ENCODE results near the gene KIF12. TPM values are rescaled to one million over a fixed set of nuclear protein-coding genes. Genes with fewer than 3 reads are reported as not detected.
"Not testable (repeated sequence)": the region's sequence is repeated elsewhere in the genome, so short reads cannot be mapped to it uniquely, and the experiment has no call there.

The KIF12 gene
- total RNA-seq, 1 experiment from 2014 or later: not detected

DNA sequence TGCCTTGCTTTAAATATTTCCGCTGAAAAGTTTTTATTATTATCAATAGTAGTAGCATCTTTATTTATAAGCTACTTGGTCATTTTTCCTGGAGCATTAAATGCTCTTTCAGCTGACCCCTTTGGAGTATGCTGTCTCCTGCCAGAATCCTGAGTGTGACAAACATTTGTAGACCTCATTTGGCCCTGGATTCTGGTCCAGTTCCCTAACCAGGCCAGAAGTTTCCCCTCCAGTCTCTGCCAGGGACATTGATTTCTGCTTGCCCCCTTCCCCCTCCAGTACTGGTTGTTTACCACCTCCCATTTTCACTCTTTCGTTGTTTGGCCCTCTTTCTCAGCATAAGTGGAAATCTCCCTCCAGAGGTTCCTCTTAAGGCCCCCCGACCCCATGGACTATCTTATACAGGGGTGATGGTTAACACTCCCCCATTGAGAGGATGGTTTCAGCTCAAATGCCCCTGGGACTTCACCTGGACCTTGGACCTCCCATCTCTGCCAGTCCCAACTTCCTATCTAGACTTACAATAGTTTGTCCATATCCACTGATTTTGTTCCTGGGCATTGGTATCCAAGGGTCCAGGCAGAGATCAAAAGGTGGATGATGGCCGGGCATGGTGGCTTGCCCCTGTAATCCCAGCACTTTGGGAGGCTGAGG lies 31.7 kb upstream of the KIF12 start:
- Histone ChIP-seq H3F3A (ENCODE audit: insufficient read depth, low read depth) (no peaks in the 10 kb centered on the region), H3K9me3 (ENCODE audit: insufficient read depth, low read depth) (no peaks in the 10 kb centered on the region), H3K79me2 (ENCODE audit: low read depth) (no peaks in the 10 kb centered on the region), H3K4me3 (no peak overlapping the region), H2AFZ (no peak overlapping the region), H3K36me3 (ENCODE audit: low read depth) (no peaks in the 10 kb centered on the region), H3K27ac (no peak overlapping the region), H3K27me3 (ENCODE audit: insufficient read depth, low read depth) (peaks cover 86% of the 10 kb centered on the region), H3K4me2 (no peak overlapping the region), H3K9me2 (ENCODE audit: insufficient read depth) (no peaks in the 10 kb centered on the region), H4K20me1 (ENCODE audit: insufficient read depth) (no peaks in the 10 kb centered on the region), H3K4me1 (replicated peaks; ENCODE audit: insufficient read depth) (no peaks in the 10 kb centered on the region)
- no peak for TF ChIP-seq EZH2 (IDR thresholded peaks at IDR 0.05; ENCODE audit: low read depth)
- no peak for DNase-seq
- POLR2A ChIA-PET (ENCODE audit: unreplicated experiment): no interaction called here
- CTCF ChIA-PET: interaction anchor here (0.6 kb wide), 1 partner anchor 17 kb away, joined by 3 read pairs; no protein-coding TSS in a partner anchor
- BruUV-seq (replicated peaks): no TSS peak
- intact Hi-C loops (cut with micrococcal nuclease; ENCODE audit: unreplicated experiment): no loop called here

DNA sequence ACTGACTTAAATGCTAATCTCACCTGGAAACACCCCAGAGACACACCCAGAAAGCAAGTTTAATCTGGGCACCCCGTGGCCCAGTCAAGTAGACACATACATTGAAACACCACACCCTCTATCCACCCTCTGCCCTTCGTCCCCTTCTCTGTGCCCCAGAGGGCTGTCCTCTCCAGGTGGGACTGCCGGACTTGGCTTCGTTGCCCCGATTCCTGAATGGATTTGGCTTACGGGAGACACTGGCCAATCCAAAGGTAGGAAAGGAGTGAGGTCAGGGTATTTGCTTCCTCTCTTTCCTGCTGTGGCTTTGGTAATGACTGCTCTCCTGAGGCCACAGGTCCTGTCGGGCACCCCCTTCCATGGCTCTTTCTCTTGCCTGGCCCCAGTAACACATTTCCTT lies 31.0 kb upstream of the KIF12 start:
- intact Hi-C loops (cut with micrococcal nuclease; ENCODE audit: unreplicated experiment): no loop called here
- no peak overlapping the region for H3K4me3 ChIP-seq
- no peaks in the 10 kb centered on the region for H3K9me3 ChIP-seq (ENCODE audit: insufficient read depth, low read depth)
- H3K4me2 ChIP-seq: no peak overlapping the region
- H3F3A ChIP-seq (ENCODE audit: insufficient read depth, low read depth): no peaks in the 10 kb centered on the region
- no peak overlapping the region for H3K27ac ChIP-seq
- H4K20me1 ChIP-seq (ENCODE audit: insufficient read depth): no peaks in the 10 kb centered on the region
- H3K36me3 ChIP-seq (ENCODE audit: low read depth): no peaks in the 10 kb centered on the region
- no peaks in the 10 kb centered on the region for H3K4me1 ChIP-seq (replicated peaks; ENCODE audit: insufficient read depth)
- no peak for TF ChIP-seq EZH2 (IDR thresholded peaks at IDR 0.05; ENCODE audit: low read depth)
- TF ChIP-seq, protein P1, sequence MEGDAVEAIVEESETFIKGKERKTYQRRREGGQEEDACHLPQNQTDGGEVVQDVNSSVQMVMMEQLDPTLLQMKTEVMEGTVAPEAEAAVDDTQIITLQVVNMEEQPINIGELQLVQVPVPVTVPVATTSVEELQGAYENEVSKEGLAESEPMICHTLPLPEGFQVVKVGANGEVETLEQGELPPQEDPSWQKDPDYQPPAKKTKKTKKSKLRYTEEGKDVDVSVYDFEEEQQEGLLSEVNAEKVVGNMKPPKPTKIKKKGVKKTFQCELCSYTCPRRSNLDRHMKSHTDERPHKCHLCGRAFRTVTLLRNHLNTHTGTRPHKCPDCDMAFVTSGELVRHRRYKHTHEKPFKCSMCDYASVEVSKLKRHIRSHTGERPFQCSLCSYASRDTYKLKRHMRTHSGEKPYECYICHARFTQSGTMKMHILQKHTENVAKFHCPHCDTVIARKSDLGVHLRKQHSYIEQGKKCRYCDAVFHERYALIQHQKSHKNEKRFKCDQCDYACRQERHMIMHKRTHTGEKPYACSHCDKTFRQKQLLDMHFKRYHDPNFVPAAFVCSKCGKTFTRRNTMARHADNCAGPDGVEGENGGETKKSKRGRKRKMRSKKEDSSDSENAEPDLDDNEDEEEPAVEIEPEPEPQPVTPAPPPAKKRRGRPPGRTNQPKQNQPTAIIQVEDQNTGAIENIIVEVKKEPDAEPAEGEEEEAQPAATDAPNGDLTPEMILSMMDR (conservative IDR thresholded peaks at IDR 0.05): no peak
- no TSS peak for BruUV-seq (replicated peaks)
- ChIA-PET POLR2A (ENCODE audit: unreplicated experiment) (no interaction called here), CTCF (no interaction called here)
- peaks cover 87% of the 10 kb centered on the region for H3K27me3 ChIP-seq (ENCODE audit: insufficient read depth, low read depth)
- H3K9me2 ChIP-seq (ENCODE audit: insufficient read depth): no peaks in the 10 kb centered on the region
- DNase-seq: no peak
- H2AFZ ChIP-seq: no peak overlapping the region
- H3K79me2 ChIP-seq (ENCODE audit: low read depth): no peaks in the 10 kb centered on the region

DNA sequence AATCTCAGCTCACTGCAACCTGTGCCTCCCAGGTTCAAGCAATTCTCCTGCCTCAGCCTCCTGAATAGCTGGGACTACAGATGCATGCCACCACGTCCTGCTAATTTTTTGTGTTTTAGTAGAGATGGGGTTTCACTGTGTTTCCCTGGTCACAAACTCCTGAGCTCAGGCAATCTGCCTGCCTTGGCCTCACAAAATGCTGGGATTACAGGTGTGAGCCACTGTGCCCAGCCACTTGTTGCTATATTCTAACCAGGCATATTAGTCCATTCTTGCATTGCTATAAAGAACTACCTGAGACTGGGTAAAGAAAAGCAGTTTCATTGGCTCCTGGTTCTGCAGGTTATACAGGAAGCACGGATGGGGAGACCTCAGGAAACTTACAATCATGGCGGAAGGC lies 29.7 kb upstream of the KIF12 start:
- H3K4me3 ChIP-seq; POLR2A ChIA-PET (ENCODE audit: unreplicated experiment): not testable (repeated sequence)

DNA sequence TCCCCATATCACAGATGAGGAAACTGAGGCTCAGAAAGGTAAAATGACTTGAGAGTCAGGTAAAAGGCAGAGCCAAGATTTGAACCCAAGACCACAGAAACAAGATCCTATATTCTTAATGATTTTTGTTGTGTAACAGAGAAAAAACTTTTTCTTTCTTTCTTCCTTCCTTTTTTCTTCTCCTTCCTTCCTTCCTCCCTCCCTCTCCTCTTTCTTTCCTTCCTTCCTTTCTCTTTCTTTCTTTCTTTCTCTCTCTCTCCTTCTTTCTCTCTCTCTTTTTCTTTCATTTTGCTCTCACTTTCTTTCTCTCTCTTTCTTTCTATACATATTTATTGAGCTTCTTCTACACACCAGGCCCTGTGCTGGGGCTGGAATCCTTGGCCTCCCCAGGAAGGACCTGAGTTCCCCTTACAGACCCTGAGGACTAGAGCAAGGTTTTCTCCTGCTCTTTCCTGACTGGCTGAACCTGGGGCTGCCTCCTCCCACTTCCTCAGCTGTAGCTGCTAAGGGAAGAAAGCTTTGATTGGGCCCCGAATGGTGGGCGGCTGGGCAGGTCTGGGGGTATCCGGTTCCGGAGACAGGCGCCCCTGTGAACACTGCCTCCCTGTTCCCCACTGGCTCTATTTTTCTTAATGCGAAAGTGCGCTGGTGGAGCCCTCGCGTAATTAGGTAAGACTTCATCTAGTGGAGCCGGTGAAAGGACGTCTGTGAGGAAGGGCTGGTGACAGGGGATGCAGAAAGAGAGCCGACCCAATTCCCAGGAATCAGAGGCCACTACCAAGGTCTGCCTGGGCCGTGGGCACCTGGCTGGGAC lies 27.4 kb upstream of the KIF12 start:
- H3K36me3 ChIP-seq (ENCODE audit: low read depth): no peaks in the 10 kb centered on the region
- H3K4me2 ChIP-seq: no peak overlapping the region
- BruUV-seq (replicated peaks): no TSS peak
- H3K4me1 ChIP-seq (replicated peaks; ENCODE audit: insufficient read depth): no peaks in the 10 kb centered on the region
- no peak overlapping the region for H2AFZ ChIP-seq
- no peak for TF ChIP-seq EZH2 (IDR thresholded peaks at IDR 0.05; ENCODE audit: low read depth)
- TF ChIP-seq, protein P1 (conservative IDR thresholded peaks at IDR 0.05): no peak
- no peak overlapping the region for H3K27ac ChIP-seq
- no peaks in the 10 kb centered on the region for H4K20me1 ChIP-seq (ENCODE audit: insufficient read depth)
- DNase-seq: no peak
- CTCF ChIA-PET: no interaction called here
- H3F3A ChIP-seq (ENCODE audit: insufficient read depth, low read depth): no peaks in the 10 kb centered on the region
- H3K4me3 ChIP-seq: no peak overlapping the region
- H3K9me2 ChIP-seq (ENCODE audit: insufficient read depth): no peaks in the 10 kb centered on the region
- H3K27me3 ChIP-seq (ENCODE audit: insufficient read depth, low read depth): peaks cover 79% of the 10 kb centered on the region
- H3K9me3 ChIP-seq (ENCODE audit: insufficient read depth, low read depth): no peaks in the 10 kb centered on the region
- intact Hi-C loops (cut with micrococcal nuclease; ENCODE audit: unreplicated experiment): no loop called here
- POLR2A ChIA-PET (ENCODE audit: unreplicated experiment): no interaction called here
- no peaks in the 10 kb centered on the region for H3K79me2 ChIP-seq (ENCODE audit: low read depth)

More for the DNA sequence above, 29.7 kb upstream of the KIF12 start:
- DNase-seq; H3F3A ChIP-seq (ENCODE audit: insufficient read depth, low read depth); H3K27ac ChIP-seq; H4K20me1 ChIP-seq (ENCODE audit: insufficient read depth); H3K4me2 ChIP-seq; BruUV-seq (replicated peaks); H3K4me1 ChIP-seq (replicated peaks; ENCODE audit: insufficient read depth); H3K9me2 ChIP-seq (ENCODE audit: insufficient read depth); H3K79me2 ChIP-seq (ENCODE audit: low read depth); CTCF ChIA-PET; H2AFZ ChIP-seq; H3K9me3 ChIP-seq (ENCODE audit: insufficient read depth, low read depth); H3K36me3 ChIP-seq (ENCODE audit: low read depth); intact Hi-C loops (cut with micrococcal nuclease; ENCODE audit: unreplicated experiment): not testable (repeated sequence)
- peaks cover 83% of the 10 kb centered on the region for H3K27me3 ChIP-seq (ENCODE audit: insufficient read depth, low read depth)

All from PC-9 (cell line).